SU-DHL-6 (cell line): ENCODE measurements around the gene PTGDS.

Source experiments
- H2AFZ ChIP-seq: fragments of 200-600 bp; sonication (generic); 2 replicates; pipeline ENCODE4 v1.6.1; 2014; ENCODE audit warnings: low read depth, mild to moderate bottlenecking, moderate library complexity, mixed read lengths, antibody characterized with exemption, low read length; ENCODE audit not compliant: severe bottlenecking
- H3F3A ChIP-seq: fragments of 200-600 bp; shearing (Covaris generic); 2 replicates; pipeline ENCODE4 v1.6.0; 2016; ENCODE audit warnings: antibody characterized with exemption, mild to moderate bottlenecking; ENCODE audit not compliant: insufficient read depth
- H3K27ac ChIP-seq: fragments of 200-600 bp; sonication (generic); 2 replicates; pipeline ENCODE4 v1.5.1; 2016; ENCODE audit warnings: low read depth, mild to moderate bottlenecking, low read length, moderate library complexity, mixed read lengths
- H3K27me3 ChIP-seq: fragments of 200-600 bp; sonication (generic), shearing (Covaris generic); 2 replicates; pipeline ENCODE4 v1.6.0; 2014; ENCODE audit warnings: mild to moderate bottlenecking, low read length
- H3K36me3 ChIP-seq: fragments of 200-600 bp; sonication (generic); 2 replicates; pipeline ENCODE4 v1.6.1; 2014; ENCODE audit warnings: mild to moderate bottlenecking, low read length, mixed read lengths
- H3K4me2 ChIP-seq: fragments of 300-600, 200-600 bp; shearing (Covaris generic), sonication (generic); 2 replicates; pipeline ENCODE4 v1.6.0; 2014; ENCODE audit warnings: low read length, low read depth, mild to moderate bottlenecking; ENCODE audit not compliant: poor library complexity, severe bottlenecking
- H3K4me3 ChIP-seq: fragments of 200-600 bp; sonication (generic); 2 replicates; pipeline ENCODE4 v1.5.1; 2014; ENCODE audit warnings: antibody characterized with exemption, low read length, mild to moderate bottlenecking, mixed read lengths; ENCODE audit not compliant: insufficient read depth, poor library complexity, severe bottlenecking
- H3K79me2 ChIP-seq: fragments of 200-600 bp; sonication (generic); 2 replicates; pipeline ENCODE4 v1.6.1; 2014; ENCODE audit warnings: mild to moderate bottlenecking, low read length, moderate library complexity; ENCODE audit not compliant: insufficient read depth
- H3K9ac ChIP-seq: fragments of 200-600 bp; sonication (generic); 2 replicates; pipeline ENCODE4 v1.7.0; 2014; ENCODE audit warnings: mild to moderate bottlenecking, low read length
- H3K9me2 ChIP-seq: fragments of 200-600 bp; sonication (generic); replicated peaks from 2 replicates; pipeline ENCODE4 v1.6.1; 2014; ENCODE audit warnings: low read length; ENCODE audit not compliant: insufficient read depth
- H3K9me3 ChIP-seq: fragments of 200-600 bp; sonication (generic); 2 replicates; pipeline ENCODE4 v1.6.1; 2014; ENCODE audit warnings: low read length, mixed read lengths; ENCODE audit not compliant: insufficient read depth
- H4K20me1 ChIP-seq: fragments of 200-600 bp; sonication (generic); 2 replicates; pipeline ENCODE4 v1.6.1; 2014; ENCODE audit warnings: low read depth, mild to moderate bottlenecking, antibody characterized with exemption, low read length, moderate library complexity, mixed read lengths
- EZH2phosphoT487 ChIP-seq: fragments of 200-600 bp; sonication (generic), shearing (Covaris generic); conservative IDR thresholded peaks from 2 replicates; pipeline ENCODE4 v1.6.1; 2018; ENCODE audit warnings: mild to moderate bottlenecking, antibody characterized with exemption, low read length, moderate library complexity, mixed read lengths
- TF ChIP-seq, protein P1 (sequence below): fragments of 200-600 bp; sonication (generic); IDR thresholded peaks from one replicate; pipeline ENCODE4 v1.5.1; 2017; ENCODE audit warnings: antibody characterized with exemption, mild to moderate bottlenecking, low read length, moderate library complexity; ENCODE audit not compliant: insufficient read depth, poor library complexity, severe bottlenecking

Gene PTGDS

DNA sequence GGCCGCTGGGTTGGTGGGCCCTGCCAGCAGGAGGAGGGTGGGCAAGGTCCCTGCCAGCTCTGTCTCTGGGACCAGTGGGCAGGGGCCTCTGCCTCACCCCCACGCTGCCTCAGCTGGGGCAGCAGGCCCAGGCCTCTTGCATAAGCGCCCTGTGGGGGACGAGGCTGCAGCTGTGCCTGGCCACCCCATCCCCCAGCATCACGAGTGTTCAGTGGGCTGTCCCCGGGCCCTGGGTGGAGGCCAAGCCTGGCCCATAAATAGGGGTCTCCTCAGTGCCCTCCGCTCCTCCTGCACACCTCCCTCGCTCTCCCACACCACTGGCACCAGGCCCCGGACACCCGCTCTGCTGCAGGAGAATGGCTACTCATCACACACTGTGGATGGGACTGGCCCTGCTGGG, at the start of gene PTGDS:
PTGDS (plus strand) TSS at position 282 of the 400 bp plus-strand sequence; CDS start at position 357, 75 bp downstream.
- Histone ChIP-seq H4K20me1 (no peaks in the 10 kb centered on the region), H3K27me3 (no peaks in the 10 kb centered on the region), H3K4me3 (no peak within 1 kb of the TSS), H3K9me2 (no peaks in the 10 kb centered on the region), H2AFZ (no peak within 1 kb of the TSS), H3K27ac (no peak within 1 kb of the TSS), H3K36me3 (no peaks in the 10 kb centered on the region), H3K9ac (no peak within 1 kb of the TSS), H3F3A (no peaks in the 10 kb centered on the region), H3K79me2 (no peaks in the 10 kb centered on the region), H3K4me2 (no peak within 1 kb of the TSS), H3K9me3 (no peaks in the 10 kb centered on the region)
- TF ChIP-seq, protein P1, sequence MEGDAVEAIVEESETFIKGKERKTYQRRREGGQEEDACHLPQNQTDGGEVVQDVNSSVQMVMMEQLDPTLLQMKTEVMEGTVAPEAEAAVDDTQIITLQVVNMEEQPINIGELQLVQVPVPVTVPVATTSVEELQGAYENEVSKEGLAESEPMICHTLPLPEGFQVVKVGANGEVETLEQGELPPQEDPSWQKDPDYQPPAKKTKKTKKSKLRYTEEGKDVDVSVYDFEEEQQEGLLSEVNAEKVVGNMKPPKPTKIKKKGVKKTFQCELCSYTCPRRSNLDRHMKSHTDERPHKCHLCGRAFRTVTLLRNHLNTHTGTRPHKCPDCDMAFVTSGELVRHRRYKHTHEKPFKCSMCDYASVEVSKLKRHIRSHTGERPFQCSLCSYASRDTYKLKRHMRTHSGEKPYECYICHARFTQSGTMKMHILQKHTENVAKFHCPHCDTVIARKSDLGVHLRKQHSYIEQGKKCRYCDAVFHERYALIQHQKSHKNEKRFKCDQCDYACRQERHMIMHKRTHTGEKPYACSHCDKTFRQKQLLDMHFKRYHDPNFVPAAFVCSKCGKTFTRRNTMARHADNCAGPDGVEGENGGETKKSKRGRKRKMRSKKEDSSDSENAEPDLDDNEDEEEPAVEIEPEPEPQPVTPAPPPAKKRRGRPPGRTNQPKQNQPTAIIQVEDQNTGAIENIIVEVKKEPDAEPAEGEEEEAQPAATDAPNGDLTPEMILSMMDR: no peak
- no peak for TF ChIP-seq EZH2phosphoT487

DNA sequence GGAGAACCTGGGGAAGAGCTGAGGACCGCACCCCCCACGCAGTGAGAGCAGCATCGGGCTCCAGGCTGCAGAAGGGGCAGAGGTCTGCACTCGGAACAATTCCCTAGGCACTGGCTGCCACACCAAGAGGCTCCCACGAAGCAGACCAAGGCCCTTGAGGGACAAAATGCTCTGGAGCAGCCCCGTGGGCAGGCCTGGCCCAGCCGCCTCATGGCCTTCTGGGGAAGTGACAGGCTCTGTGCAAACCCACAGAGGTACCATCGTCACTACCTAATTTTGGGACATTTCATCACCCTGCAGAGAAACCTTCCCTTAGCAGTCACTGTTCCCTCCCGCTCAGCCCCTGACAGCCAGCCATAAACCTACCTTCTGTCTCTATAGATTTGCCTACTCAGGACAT, 48.7 kb upstream of the PTGDS start:
- 0 out of 2 replicates have a peak, but pooled peaks cover 4% of the 10 kb centered on the region for H3F3A ChIP-seq
- H3K4me2 ChIP-seq: no peak overlapping the region

DNA sequence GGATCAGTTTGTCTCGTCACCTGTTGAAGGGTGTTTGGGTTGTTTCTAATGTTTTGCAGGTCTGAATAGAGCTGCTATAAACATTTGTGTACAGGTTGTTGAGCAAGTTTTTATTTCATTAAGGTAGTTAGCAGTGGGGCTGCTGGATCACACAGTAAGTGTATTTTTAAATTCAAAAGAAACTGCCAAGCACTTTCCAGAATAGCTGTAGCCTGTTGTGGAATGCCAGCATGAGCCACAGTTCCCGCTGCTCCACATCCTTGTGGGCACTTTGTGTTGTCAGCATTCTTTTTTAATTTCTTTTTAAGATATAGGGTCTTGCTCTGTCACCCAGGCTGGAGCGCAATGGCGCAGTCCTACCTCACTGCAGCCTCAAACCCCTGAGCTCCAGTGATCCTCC, 47.3 kb upstream of the PTGDS start:
- TF ChIP-seq, protein P1: no peak
- TF ChIP-seq EZH2phosphoT487: no peak
- Histone ChIP-seq H3K27ac (no peak overlapping the region), H3K9me2 (no peaks in the 10 kb centered on the region), H3K36me3 (no peaks in the 10 kb centered on the region), H3K9ac (no peak overlapping the region), H3K4me2 (no peak overlapping the region), H3K79me2 (no peaks in the 10 kb centered on the region), H4K20me1 (no peaks in the 10 kb centered on the region), H3K9me3 (no peaks in the 10 kb centered on the region), H3F3A (0 out of 2 replicates have a peak, but pooled peaks cover 4% of the 10 kb centered on the region), H2AFZ (no peak overlapping the region), H3K4me3 (no peak overlapping the region), H3K27me3 (no peaks in the 10 kb centered on the region)

More for the DNA sequence above, 48.7 kb upstream of the PTGDS start:
- no peak overlapping the region for H3K4me3 ChIP-seq
- no peaks in the 10 kb centered on the region for H3K36me3 ChIP-seq
- H3K9me2 ChIP-seq: no peaks in the 10 kb centered on the region
- H3K27ac ChIP-seq: no peak overlapping the region
- no peak for TF ChIP-seq EZH2phosphoT487
- TF ChIP-seq, protein P1: no peak
- no peaks in the 10 kb centered on the region for H3K79me2 ChIP-seq
- H3K9me3 ChIP-seq: no peaks in the 10 kb centered on the region
- no peak overlapping the region for H2AFZ ChIP-seq
- H3K9ac ChIP-seq: no peak overlapping the region
- H3K27me3 ChIP-seq: no peaks in the 10 kb centered on the region
- H4K20me1 ChIP-seq: no peaks in the 10 kb centered on the region
